Chondrocyte (in vitro differentiated cells): Measurements from ENCODE around the gene NR4A3. TPM values are rescaled to one million over a fixed set of nuclear protein-coding genes. Genes with fewer than 3 reads are reported as not detected.

Source experiments
- DNase-seq: peaks from one replicate; pipeline ENCODE4 v3.0.0; 2021; ENCODE audit warnings: mixed read lengths, low spot score
- H3K27ac Mint-ChIP-seq: one replicate; pipeline ENCODE4 v1.8.0; 2021; ENCODE audit warnings: mild to moderate bottlenecking, moderate library complexity, mixed read lengths; ENCODE audit not compliant: unreplicated experiment
- H3K27me3 Mint-ChIP-seq: 2 replicates; pipeline ENCODE4 v1.8.0; 2021; ENCODE audit warnings: low read depth, mixed read lengths
- H3K36me3 Mint-ChIP-seq: 2 replicates; pipeline ENCODE4 v1.8.0; 2021; ENCODE audit warnings: low read depth, mixed read lengths
- H3K4me1 Mint-ChIP-seq: 2 replicates; pipeline ENCODE4 v1.8.0; 2021; ENCODE audit warnings: low read depth, mild to moderate bottlenecking, mixed read lengths
- H3K4me3 Mint-ChIP-seq: one replicate; pipeline ENCODE4 v1.8.0; 2021; ENCODE audit warnings: mild to moderate bottlenecking, moderate library complexity, mixed read lengths; ENCODE audit not compliant: unreplicated experiment
- H3K9me3 Mint-ChIP-seq: 2 replicates; pipeline ENCODE4 v1.8.0; 2021; ENCODE audit warnings: low read depth, mixed read lengths
- total RNA-seq: library from RNA; stranded (reverse); gene quantifications from 3 replicates; pipeline ENCODE4 v1.2.1, GENCODE V29; 2021
- TF ChIP-seq, protein P1 (sequence below): fragments of 200-600 bp; sonication (generic); IDR thresholded peaks from 2 replicates; pipeline ENCODE4 v1.5.0; 2021; ENCODE audit warnings: antibody characterized with exemption, mild to moderate bottlenecking, moderate library complexity

Gene NR4A3
- total RNA-seq, 1 donor from 2014 or later = 1.2 TPM

DNA sequence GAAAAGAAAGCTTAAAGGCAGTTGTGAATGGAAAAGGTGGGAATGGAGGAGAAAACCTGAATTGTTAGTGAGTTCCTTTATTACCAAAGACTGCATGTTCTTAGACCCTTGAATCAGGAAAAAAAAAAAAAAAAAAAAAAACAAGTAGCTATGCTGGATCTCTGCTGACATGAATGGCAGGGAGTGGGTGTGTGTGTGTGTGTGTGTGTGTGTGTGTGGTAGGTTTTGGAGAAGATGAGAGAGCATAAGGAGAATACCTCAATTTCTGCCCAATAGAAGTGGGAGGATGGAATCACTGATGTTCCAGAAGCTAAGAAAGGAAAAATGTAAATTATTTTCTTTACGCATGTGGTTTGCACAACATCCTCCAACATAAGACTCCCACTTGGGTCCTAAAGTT, 25.5 kb upstream of the NR4A3 start:
- Mint-ChIP-seq H3K27ac (no peak overlapping the region), H3K27me3 (no peaks in the 10 kb centered on the region), H3K4me1 (no peaks in the 10 kb centered on the region), H3K4me3 (no peak overlapping the region), H3K36me3 (peaks cover 5% of the 10 kb centered on the region), H3K9me3 (no peaks in the 10 kb centered on the region)
- DNase-seq = no peak
- TF ChIP-seq, protein P1, sequence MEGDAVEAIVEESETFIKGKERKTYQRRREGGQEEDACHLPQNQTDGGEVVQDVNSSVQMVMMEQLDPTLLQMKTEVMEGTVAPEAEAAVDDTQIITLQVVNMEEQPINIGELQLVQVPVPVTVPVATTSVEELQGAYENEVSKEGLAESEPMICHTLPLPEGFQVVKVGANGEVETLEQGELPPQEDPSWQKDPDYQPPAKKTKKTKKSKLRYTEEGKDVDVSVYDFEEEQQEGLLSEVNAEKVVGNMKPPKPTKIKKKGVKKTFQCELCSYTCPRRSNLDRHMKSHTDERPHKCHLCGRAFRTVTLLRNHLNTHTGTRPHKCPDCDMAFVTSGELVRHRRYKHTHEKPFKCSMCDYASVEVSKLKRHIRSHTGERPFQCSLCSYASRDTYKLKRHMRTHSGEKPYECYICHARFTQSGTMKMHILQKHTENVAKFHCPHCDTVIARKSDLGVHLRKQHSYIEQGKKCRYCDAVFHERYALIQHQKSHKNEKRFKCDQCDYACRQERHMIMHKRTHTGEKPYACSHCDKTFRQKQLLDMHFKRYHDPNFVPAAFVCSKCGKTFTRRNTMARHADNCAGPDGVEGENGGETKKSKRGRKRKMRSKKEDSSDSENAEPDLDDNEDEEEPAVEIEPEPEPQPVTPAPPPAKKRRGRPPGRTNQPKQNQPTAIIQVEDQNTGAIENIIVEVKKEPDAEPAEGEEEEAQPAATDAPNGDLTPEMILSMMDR = no peak

DNA sequence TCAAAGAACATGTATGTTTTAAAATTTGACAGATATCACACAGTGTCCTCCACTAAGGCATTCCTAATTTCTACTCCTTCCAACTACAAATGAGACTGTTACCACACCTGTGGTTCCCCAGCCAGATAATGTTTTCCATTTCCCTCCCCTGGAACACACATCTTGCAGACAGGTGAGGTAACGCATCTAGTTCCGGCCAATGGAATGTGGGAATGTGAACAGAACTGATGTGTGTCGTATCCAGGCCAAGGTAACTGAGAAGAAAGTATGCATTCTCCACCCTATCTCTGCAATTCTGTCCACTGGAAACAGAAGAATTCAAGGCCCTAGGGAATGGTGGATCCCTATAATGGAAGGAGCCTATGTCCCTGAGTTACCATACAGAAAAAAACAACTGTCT, 19.9 kb upstream of the NR4A3 start:
- TF ChIP-seq, protein P1 = no peak
- Mint-ChIP-seq H3K4me1 (no peaks in the 10 kb centered on the region), H3K27me3 (no peaks in the 10 kb centered on the region), H3K36me3 (peaks cover 6% of the 10 kb centered on the region), H3K9me3 (no peaks in the 10 kb centered on the region), H3K27ac (no peak overlapping the region), H3K4me3 (no peak overlapping the region)
- DNase-seq = no peak

DNA sequence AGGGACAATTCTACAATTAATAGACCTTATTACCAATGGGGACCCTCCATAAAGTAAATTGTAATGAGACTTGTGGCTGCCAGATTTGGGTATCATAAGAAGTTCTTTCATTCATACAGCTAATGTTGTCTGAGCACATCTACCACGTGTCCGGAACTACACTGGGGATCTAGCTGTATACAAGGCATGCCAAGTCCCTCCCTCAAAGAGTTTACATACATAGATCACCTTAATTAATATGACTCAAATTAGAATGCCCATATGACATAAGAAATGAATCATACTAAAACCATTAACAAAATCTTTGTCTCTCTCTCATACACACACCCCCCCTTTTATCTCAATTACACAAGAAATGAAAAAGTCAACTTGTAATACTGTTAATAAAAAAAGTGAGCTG, 18.0 kb upstream of the NR4A3 start:
- H3K27me3 Mint-ChIP-seq = no peaks in the 10 kb centered on the region
- H3K4me3 Mint-ChIP-seq = no peak overlapping the region
- peaks cover 2% of the 10 kb centered on the region for H3K4me1 Mint-ChIP-seq
- H3K36me3 Mint-ChIP-seq = peaks cover 6% of the 10 kb centered on the region
- no peaks in the 10 kb centered on the region for H3K9me3 Mint-ChIP-seq
- TF ChIP-seq, protein P1 = no peak
- no peak overlapping the region for H3K27ac Mint-ChIP-seq
- no peak for DNase-seq

DNA sequence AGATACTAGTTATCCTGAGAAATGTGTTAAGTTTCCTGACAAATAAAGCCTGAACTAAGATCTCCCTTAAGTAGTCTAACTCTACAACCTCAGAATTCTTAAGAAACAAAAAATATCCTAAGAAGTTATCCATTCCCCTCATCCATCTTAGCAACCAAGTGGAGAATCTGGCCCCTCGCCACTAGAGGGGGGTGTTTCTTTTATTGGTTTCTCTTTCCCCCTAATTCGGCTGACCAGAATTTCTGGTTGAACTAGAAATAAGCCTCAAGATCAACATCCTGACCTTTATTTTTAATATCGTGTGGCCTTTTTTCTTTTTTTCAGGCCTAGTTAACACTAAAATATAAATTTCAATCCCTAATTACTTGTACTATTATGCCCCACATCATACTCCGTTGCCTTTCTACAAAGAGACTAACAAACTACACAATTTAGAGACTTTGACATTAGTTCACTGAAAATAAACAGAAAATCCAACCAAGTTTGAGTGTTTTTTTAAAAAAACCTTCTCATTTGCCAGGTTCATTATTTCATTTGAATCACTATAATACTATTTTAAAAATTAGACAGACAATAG, 14.3 kb upstream of the NR4A3 start:
- peaks cover 2% of the 10 kb centered on the region for H3K4me1 Mint-ChIP-seq
- DNase-seq = no peak
- no peak overlapping the region for H3K4me3 Mint-ChIP-seq
- TF ChIP-seq, protein P1 = peak; percentile 94
- no peak overlapping the region for H3K27ac Mint-ChIP-seq
- H3K36me3 Mint-ChIP-seq = no peaks in the 10 kb centered on the region
- H3K9me3 Mint-ChIP-seq = no peaks in the 10 kb centered on the region
- H3K27me3 Mint-ChIP-seq = no peaks in the 10 kb centered on the region

DNA sequence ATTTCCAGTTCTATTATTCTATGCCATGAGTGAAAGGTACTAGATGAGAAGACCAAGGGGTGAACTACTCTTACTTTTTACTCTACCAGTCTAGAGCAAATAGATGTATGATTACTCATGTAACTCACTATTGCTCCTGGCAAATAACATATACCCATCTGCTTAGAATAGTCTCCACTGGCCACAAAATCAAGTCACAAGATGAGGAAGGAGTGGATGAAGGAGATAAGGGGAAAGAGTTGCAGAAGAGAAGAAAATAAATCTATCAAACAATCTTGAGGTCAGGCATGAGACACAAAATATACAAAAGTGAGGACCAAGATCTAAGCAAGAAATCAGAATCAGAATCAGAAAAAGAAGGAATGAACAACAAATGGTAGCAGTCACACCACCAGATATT, 13.7 kb upstream of the NR4A3 start:
- DNase-seq = no peak
- TF ChIP-seq, protein P1 = no peak
- Mint-ChIP-seq H3K4me1 (peaks cover 2% of the 10 kb centered on the region), H3K27ac (no peak overlapping the region), H3K27me3 (no peaks in the 10 kb centered on the region), H3K4me3 (no peak overlapping the region), H3K9me3 (no peaks in the 10 kb centered on the region), H3K36me3 (no peaks in the 10 kb centered on the region)
